Activated naive CD4-positive, alpha-beta T cell treated with anti-CD3 and anti-CD28 coated beads, Interleukin-2, amount 10 ng/mL, durations not matched to agents 7 days and 5 days (primary cell): ENCODE results near the gene KCTD17.
"Not testable (repeated sequence)": the region's sequence is repeated elsewhere in the genome, so short reads cannot be mapped to it uniquely, and the experiment has no call there.

Experiments used
- CTCF ChIA-PET: fragments of 350-600 bp; sonication (Branson Sonifier 250); formaldehyde crosslinking; loops from one replicate; lab custom pipeline; 2021; ENCODE audit warnings: antibody characterized with exemption; lab: Charles Lee
- DNase-seq: peaks from one replicate; pipeline ENCODE4 v3.0.0-alpha.2; 2020
- H3K27ac Mint-ChIP-seq: one replicate; pipeline ENCODE4 v1.8.0; 2021; ENCODE audit warnings: mild to moderate bottlenecking, moderate library complexity, mixed read lengths
- H3K27me3 Mint-ChIP-seq: one replicate; pipeline ENCODE4 v1.8.0; 2021; ENCODE audit warnings: mild to moderate bottlenecking, mixed read lengths
- H3K36me3 Mint-ChIP-seq: one replicate; pipeline ENCODE4 v1.8.0; 2021; ENCODE audit warnings: mixed read lengths
- H3K4me1 Mint-ChIP-seq: one replicate; pipeline ENCODE4 v1.8.0; 2021; ENCODE audit warnings: mixed read lengths
- H3K4me3 Mint-ChIP-seq: one replicate; pipeline ENCODE4 v1.8.0; 2021; ENCODE audit warnings: mild to moderate bottlenecking, moderate library complexity, mixed read lengths
- H3K9me3 Mint-ChIP-seq: one replicate; pipeline ENCODE4 v1.8.0; 2021; ENCODE audit warnings: mixed read lengths

KCTD17 gene

DNA sequence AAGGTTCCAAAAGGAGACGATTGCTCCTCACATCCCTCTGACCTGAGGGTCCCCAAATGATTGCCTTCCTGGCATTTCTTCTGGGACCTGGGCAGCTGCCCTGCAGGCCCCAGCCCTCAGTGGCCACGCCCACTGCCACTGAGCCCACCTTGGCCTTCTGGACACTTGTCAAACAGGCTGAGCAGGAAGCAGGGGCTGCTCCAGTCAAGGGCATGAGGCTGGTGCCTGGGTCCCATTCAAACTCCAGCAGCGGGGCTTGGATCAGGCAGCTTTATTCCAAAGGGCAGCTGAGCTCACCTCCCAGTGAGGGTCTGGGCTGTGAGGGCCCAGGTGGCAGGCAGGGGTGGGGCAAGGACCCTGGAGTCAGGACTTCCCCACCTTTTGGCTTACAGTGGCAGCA lies 13.6 kb downstream of the KCTD17 start:
- H3K4me1 Mint-ChIP-seq = peaks cover 7% of the 10 kb centered on the region
- H3K36me3 Mint-ChIP-seq = no peaks in the 10 kb centered on the region
- no peaks in the 10 kb centered on the region for H3K9me3 Mint-ChIP-seq
- H3K27me3 Mint-ChIP-seq = peaks cover 6% of the 10 kb centered on the region
- no peak for DNase-seq
- CTCF ChIA-PET = no interaction called here
- no peak overlapping the region for H3K4me3 Mint-ChIP-seq
- no peak overlapping the region for H3K27ac Mint-ChIP-seq

DNA sequence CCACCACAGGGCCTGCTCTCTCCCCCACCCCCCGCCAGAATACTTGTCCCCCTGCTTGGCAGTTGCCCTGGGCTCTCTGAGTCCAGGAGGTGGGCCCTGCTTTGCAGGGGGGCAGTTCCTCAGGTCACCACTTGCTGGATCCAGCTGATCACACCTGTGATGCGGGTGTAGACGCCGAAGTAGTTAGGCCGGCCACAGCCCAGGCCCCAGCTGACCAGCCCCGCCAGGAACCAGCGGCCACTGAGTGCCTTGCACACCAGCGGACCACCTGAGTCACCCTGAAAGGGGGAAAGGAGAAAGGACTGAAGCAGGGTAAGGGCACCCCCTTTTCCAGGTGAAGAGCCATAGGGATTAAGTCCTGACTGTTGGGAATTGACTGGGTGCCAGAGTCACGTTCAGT lies 14.4 kb downstream of the KCTD17 start:
- no peaks in the 10 kb centered on the region for H3K36me3 Mint-ChIP-seq
- CTCF ChIA-PET = no interaction called here
- H3K4me1 Mint-ChIP-seq = peaks cover 2% of the 10 kb centered on the region
- H3K9me3 Mint-ChIP-seq = no peaks in the 10 kb centered on the region
- no peak overlapping the region for H3K27ac Mint-ChIP-seq
- no peak overlapping the region for H3K4me3 Mint-ChIP-seq
- peaks cover 6% of the 10 kb centered on the region for H3K27me3 Mint-ChIP-seq
- no peak for DNase-seq

DNA sequence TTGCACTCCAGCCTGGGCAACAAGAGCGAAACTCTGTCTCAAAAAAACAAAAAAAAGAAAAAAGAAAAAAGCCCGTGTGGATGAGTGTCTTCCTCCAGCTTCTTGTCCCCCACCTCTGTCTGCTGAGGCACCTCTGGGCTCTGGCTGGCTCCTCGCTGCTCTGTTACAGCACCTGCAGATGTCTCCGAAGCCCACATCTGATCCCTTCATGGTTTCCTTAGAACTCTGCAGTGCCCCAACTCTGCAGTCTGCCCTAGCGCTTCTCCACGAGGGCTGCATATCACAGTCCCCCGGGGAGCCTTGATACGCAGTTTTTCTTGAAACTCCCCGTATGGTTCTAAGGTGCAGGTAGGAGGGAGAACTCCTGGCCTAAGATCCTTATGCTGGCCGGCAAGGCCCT lies 15.9 kb downstream of the KCTD17 start:
- H3K27ac Mint-ChIP-seq = no peak overlapping the region
- no peaks in the 10 kb centered on the region for H3K9me3 Mint-ChIP-seq
- H3K4me1 Mint-ChIP-seq = peaks cover 2% of the 10 kb centered on the region
- H3K36me3 Mint-ChIP-seq = no peaks in the 10 kb centered on the region
- CTCF ChIA-PET = no interaction called here
- no peak overlapping the region for H3K4me3 Mint-ChIP-seq
- DNase-seq = no peak
- peaks cover 6% of the 10 kb centered on the region for H3K27me3 Mint-ChIP-seq

DNA sequence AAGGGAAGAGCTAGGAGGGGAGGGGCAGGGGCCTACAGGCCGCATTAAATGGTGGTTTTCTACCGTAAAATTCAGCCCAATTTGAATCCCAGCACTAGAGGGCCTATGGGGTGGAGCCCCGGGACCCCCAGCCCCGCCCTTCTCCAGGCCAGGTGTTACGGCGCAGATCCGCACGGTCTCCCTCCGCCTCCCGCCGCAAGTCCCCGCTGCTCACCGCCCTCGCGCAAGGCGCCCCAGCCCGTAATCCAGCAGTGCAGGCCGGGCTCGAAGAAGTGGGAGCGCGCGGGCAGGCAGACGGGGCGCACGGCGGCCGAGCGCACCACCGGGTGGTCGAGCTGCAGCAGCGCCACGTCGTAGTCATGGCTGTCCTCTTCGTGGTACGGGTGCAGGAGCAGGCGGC lies 17.3 kb downstream of the KCTD17 start:
- no peak overlapping the region for H3K27ac Mint-ChIP-seq
- H3K27me3 Mint-ChIP-seq = peaks cover 6% of the 10 kb centered on the region
- H3K9me3 Mint-ChIP-seq = no peaks in the 10 kb centered on the region
- H3K4me3 Mint-ChIP-seq = no peak overlapping the region
- no peaks in the 10 kb centered on the region for H3K36me3 Mint-ChIP-seq
- CTCF ChIA-PET = no interaction called here
- H3K4me1 Mint-ChIP-seq = peaks cover 2% of the 10 kb centered on the region
- no peak for DNase-seq

DNA sequence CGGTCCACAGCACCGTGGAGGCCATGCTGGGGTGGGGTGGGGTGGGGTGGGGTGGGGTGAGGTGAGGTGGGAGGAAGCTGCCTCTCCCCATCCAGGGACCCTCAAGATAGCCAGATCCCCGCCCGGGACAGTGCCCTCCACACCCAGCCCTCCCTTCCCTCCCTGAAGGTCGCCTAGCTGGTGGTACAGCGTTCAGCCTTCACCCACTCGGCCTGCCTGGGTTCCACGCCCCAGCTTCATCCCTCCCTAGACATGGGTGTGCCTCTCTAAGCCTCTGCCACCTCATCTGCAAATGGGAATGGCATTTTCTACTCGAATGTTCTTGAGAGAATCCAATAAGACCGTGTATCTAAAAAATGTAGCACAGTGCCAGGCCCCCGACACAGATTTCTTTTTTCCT lies 17.8 kb downstream of the KCTD17 start:
- Mint-ChIP-seq H3K36me3 (no peaks in the 10 kb centered on the region), H3K27me3 (peaks cover 9% of the 10 kb centered on the region), H3K4me1 (peaks cover under 1% of the 10 kb centered on the region), H3K9me3 (no peaks in the 10 kb centered on the region), H3K27ac (no peak overlapping the region), H3K4me3 (no peak overlapping the region)
- CTCF ChIA-PET = no interaction called here
- DNase-seq = no peak

DNA sequence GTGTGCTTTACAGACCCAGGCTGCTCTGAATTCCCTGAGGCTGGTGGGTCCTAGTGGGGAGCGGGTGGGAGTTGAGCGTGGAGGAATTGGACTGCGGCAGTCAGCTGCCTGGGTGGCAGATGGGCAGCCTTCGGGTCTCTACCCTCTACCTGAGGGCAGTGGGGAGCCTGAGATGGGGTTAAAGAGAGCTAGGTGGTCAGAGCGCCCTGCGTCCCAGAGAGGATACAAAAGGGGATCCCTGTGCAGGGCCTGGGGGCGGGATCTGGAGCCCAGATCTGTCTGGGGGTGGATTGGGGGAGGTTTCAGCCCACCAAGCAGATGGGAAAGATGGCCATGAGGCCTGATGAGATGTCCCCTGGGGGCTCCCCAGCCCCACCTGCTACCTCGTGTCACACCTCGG lies 18.2 kb downstream of the KCTD17 start:
- Mint-ChIP-seq H3K4me1 (no peaks in the 10 kb centered on the region), H3K36me3 (no peaks in the 10 kb centered on the region), H3K27me3 (peaks cover 13% of the 10 kb centered on the region), H3K9me3 (no peaks in the 10 kb centered on the region), H3K4me3 (no peak overlapping the region), H3K27ac (no peak overlapping the region)
- no peak for DNase-seq
- CTCF ChIA-PET = no interaction called here

DNA sequence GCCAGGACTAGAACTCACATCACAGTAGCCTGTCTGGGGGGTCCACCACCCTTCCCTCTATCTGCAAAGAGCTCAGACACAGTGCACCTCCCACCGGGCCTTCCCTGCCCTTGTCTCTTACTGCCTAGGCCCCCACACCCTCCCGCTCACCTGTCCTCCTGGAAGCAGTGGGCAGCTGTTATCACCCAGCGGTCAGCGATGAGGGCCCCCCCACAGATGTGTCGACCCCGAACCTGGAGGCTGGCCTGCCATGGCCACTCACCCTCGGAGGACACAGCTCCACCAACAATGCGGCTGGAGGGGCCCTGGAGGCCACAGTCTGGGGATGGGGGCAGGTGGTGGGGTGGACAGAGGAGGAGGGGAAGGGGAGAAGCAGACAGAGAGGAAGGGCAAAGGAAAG lies 18.8 kb downstream of the KCTD17 start:
- no peaks in the 10 kb centered on the region for H3K9me3 Mint-ChIP-seq
- DNase-seq = no peak
- H3K4me3 Mint-ChIP-seq = no peak overlapping the region
- CTCF ChIA-PET = no interaction called here
- H3K4me1 Mint-ChIP-seq = peaks cover 1% of the 10 kb centered on the region
- H3K27me3 Mint-ChIP-seq = peaks cover 19% of the 10 kb centered on the region
- no peak overlapping the region for H3K27ac Mint-ChIP-seq
- H3K36me3 Mint-ChIP-seq = no peaks in the 10 kb centered on the region

DNA sequence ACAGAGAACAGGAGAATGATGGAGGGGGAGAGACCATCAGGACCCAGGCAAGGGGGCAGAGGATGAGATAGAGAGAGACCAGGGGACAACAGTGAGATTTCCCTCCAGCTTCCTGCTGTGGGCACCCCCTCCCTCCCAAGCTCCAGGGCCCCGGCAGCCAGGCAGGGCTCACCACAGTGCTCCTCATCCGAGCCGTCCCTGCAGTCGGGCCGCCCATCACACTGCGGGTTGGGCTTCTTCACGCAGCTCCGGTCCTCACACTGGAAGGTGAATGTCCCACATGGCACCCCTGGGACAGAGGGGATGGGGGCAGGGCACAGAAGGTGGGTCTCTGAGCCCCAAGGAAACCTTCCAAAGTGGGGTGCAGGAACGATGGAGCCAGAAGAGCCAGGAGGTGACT lies 19.2 kb downstream of the KCTD17 start:
- Mint-ChIP-seq H3K4me1 (peaks cover 4% of the 10 kb centered on the region), H3K27me3 (peaks cover 23% of the 10 kb centered on the region), H3K4me3 (no peak overlapping the region), H3K36me3 (no peaks in the 10 kb centered on the region), H3K27ac (no peak overlapping the region), H3K9me3 (no peaks in the 10 kb centered on the region)
- DNase-seq = no peak
- CTCF ChIA-PET = interaction anchor here (1.0 kb wide), 1 partner anchor 27 kb away, joined by 3 read pairs; no protein-coding TSS in a partner anchor

DNA sequence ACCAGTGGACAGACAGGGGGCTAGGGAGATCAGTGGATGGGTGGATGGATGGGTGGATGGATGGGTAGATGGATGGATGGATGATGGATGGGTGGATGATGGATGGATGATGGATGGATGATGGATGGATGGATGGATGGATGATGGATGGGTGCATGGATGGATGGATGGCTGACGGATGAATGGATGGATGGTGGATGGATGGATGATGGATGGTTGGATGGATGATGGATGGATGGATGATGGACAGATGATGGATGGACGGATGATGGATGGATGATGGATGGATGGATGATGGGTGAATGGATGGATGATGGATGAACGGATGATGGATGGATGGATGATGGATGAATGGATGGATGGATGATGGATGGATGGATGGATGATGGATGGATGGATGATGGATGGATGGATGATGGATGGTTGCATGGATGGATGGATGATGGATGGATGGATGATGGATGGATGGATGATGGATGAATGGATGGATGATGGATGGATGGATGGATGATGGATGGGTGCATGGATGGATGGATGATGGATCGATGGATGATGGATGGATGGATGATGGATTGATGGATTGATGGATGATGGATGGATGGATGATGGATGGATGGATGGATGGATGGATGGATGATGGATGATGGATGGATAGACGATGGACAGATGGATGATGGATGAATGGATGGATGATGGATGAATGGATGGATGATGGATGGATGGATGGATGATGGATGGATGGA lies 20.5 kb downstream of the KCTD17 start:
- H3K4me3 Mint-ChIP-seq, DNase-seq, H3K36me3 Mint-ChIP-seq, H3K27ac Mint-ChIP-seq, H3K9me3 Mint-ChIP-seq: not testable (repeated sequence)
- Mint-ChIP-seq H3K27me3 (peaks cover 30% of the 10 kb centered on the region), H3K4me1 (peaks cover 13% of the 10 kb centered on the region)
- CTCF ChIA-PET = interaction anchor here (1.0 kb wide), 1 partner anchor 28 kb away, joined by 3 read pairs; no protein-coding TSS in a partner anchor

DNA sequence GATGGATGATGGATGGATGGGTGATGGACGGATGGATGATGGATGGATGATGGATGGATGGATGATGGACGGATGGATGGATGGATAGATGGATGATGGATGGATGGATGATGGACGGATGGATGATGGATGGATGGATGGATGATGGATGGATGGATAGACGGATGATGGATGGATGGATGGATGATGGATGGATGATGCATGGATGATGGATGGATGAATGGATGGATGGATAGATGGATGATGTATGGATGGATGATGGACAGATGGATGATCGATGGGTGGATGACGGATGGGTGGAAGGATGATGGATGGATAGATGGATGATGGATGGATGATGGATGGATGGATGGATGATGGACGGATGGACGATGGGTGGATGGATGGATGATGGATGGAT lies 21.1 kb downstream of the KCTD17 start:
- CTCF ChIA-PET = no interaction called here
- Mint-ChIP-seq H3K27me3 (peaks cover 34% of the 10 kb centered on the region), H3K36me3 (no peaks in the 10 kb centered on the region)

DNA sequence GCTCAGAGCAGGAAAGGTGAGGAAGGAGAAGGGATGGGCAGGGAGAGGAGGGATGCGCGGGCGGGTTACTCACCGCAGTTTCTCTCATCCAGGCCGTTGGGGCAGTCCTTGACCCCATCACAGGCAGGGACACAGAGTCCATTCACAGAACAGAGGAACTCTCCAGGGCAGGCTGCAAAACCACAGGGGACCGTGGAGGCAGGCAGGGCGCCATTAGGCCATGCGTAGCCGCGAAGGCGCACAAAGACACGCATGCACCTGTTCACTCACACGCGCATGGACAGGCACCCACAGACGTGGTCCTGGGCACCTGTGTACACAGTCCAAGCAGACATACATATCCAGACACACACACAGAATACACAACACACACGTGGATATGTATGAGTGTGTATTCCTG lies 23.0 kb downstream of the KCTD17 start:
- Mint-ChIP-seq H3K27me3 (peaks cover 34% of the 10 kb centered on the region), H3K27ac (no peak overlapping the region), H3K36me3 (no peaks in the 10 kb centered on the region), H3K4me3 (no peak overlapping the region), H3K4me1 (peaks cover 30% of the 10 kb centered on the region), H3K9me3 (no peaks in the 10 kb centered on the region)
- no peak for DNase-seq
- CTCF ChIA-PET = interaction anchor here (0.6 kb wide), 1 partner anchor 27 kb away, joined by 5 read pairs; no protein-coding TSS in a partner anchor

More for the DNA sequence above, 21.1 kb downstream of the KCTD17 start:
- no peaks in the 10 kb centered on the region for H3K9me3 Mint-ChIP-seq
- no peak for DNase-seq
- H3K27ac Mint-ChIP-seq = no peak overlapping the region
- H3K4me1 Mint-ChIP-seq = peaks cover 13% of the 10 kb centered on the region
- no peak overlapping the region for H3K4me3 Mint-ChIP-seq

DNA sequence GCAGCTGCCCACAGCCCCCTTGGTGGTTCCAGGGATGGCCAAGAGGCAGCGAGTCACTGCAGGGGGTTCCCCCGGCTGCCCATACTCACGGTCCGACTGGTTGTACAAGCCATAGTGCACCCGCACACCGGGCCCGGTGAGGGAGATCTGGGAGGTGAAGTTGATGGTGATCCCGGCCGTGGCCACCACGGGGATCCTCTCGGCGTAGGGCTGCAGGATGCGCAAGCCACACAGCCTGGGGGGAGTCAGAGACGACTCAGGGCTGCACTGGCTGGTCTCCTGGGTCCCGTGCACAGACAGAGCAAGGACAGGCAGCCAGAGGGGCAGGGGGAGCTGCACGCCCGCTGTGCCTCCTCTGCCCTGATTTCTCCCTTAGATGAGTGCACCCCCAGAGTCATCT lies 23.5 kb downstream of the KCTD17 start:
- CTCF ChIA-PET = interaction anchor here (0.6 kb wide), 1 partner anchor 27 kb away, joined by 5 read pairs; no protein-coding TSS in a partner anchor
- Mint-ChIP-seq H3K27ac (no peak overlapping the region), H3K9me3 (no peaks in the 10 kb centered on the region)

DNA sequence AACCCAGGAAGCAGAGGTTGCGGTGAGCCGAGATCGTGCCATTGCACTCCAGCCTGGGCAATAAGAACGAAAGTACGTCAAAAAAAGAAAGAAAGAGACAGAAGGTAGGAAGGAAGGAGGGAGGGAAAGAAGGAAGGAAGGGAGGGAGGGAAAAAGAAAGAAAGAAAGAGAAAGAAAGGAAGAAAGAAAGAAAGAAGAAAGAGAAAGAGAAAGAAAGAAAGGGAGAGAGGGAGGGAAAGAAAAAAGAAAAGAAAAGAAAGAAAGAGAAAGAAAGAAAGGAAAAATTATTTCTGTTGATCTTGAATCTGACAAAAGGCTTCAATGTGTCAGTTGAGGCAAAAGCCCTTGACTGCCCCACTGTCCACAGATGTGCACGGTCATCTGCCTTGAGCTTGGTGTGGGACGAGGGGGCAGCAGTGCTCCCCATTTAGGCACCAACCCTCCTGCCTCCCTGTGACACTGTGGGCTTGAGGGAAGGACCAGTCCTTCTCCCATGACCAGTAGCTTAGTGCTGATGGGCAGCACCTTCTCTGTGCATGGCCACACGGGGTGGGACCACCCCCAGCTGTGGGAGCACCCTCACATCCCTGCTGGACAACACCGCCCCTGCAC lies 24.4 kb downstream of the KCTD17 start:
- no peaks in the 10 kb centered on the region for H3K36me3 Mint-ChIP-seq
- H3K4me3 Mint-ChIP-seq = no peak overlapping the region
- DNase-seq = no peak
- CTCF ChIA-PET = interaction anchor here (1.1 to 2.2 kb wide), 7 partner anchors 15 to 123 kb away, joined by 3 to 20 read pairs (median 4); partner anchors contain the start of gene IL2RB
- H3K4me1 Mint-ChIP-seq = peaks cover 44% of the 10 kb centered on the region
- H3K9me3 Mint-ChIP-seq = no peaks in the 10 kb centered on the region
- peaks cover 34% of the 10 kb centered on the region for H3K27me3 Mint-ChIP-seq
- H3K27ac Mint-ChIP-seq = no peak overlapping the region

More for the DNA sequence above, 23.5 kb downstream of the KCTD17 start:
- DNase-seq = no peak
- Mint-ChIP-seq H3K27me3 (peaks cover 34% of the 10 kb centered on the region), H3K4me3 (no peak overlapping the region), H3K36me3 (no peaks in the 10 kb centered on the region), H3K4me1 (peaks cover 36% of the 10 kb centered on the region)

DNA sequence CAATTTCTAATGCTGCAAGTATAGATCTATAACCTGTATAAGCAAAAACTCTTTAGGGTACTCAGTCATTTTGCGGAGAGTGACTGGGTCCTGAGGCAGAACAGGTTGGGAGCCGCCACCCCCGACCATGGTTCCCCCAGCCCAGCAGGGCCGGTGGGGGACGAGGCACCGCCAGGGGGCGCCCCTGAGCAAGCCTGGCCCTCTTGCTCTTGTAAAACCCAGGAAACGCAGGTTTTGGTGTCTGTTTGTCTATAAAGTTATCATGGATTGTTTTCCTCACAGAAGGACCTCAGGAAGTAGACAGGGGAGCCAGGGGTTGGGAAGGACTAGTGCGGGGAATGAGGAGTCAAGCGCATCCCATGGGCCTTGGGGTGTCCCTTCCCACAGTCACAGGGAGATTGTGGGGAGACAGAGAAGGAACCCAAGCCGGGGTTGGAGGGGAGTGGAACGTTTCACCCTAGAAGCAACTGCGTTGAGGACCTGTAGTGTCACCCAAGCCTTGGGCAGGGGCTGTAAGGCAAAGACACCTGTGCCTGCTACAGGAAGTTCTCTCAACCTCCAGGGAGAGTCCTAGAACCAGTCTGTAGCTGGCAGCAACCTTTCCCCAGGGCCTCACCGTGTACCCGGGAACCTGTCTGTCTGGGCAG lies 26.4 kb downstream of the KCTD17 start:
- CTCF ChIA-PET = interaction anchor here (0.7 to 2.9 kb wide), 9 partner anchors 13 to 122 kb away, joined by 3 to 38 read pairs (median 4); partner anchors contain the start of gene TST
- DNase-seq = peak; percentile 89
- Mint-ChIP-seq H3K9me3 (no peaks in the 10 kb centered on the region), H3K4me1 (peaks cover 64% of the 10 kb centered on the region), H3K27ac (peak overlapping the region; percentile 95), H3K27me3 (peaks cover 34% of the 10 kb centered on the region), H3K36me3 (no peaks in the 10 kb centered on the region), H3K4me3 (peak overlapping the region; percentile 1)
